Measurements from ENCODE around the gene CTAGE1.
"Not testable (repeated sequence)": the region's sequence is repeated elsewhere in the genome, so short reads cannot be mapped to it uniquely, and the experiment has no call there.

The CTAGE1 gene

GRCh38 chr18:22394428-22394827 is 23.3 kb downstream of the CTAGE1 start:
- in situ Hi-C loops (cut with HindIII; ENCODE audit: low sequenced_read_pairs): no loop called here

GRCh38 chr18:22393164-22393563 is 24.6 kb downstream of the CTAGE1 start:
- in situ Hi-C loops (cut with HindIII; ENCODE audit: low sequenced_read_pairs): not testable (repeated sequence)

- in situ Hi-C loops (cut with HindIII; ENCODE audit: low sequenced_read_pairs): no loop called here
Observed at GRCh38 chr18:22391407-22392345, 26.0 kb downstream of the CTAGE1 start.

GRCh38 chr18:22387787-22388186 is 29.9 kb downstream of the CTAGE1 start:
- in situ Hi-C loops (cut with HindIII; ENCODE audit: low sequenced_read_pairs): no loop called here

- in situ Hi-C loops (cut with HindIII; ENCODE audit: low sequenced_read_pairs): no loop called here
Observed at GRCh38 chr18:22387364-22387763, 30.4 kb downstream of the CTAGE1 start.

GRCh38 chr18:22385718-22386117 is 32.0 kb downstream of the CTAGE1 start:
- in situ Hi-C loops (cut with HindIII; ENCODE audit: low sequenced_read_pairs): no loop called here

GRCh38 chr18:22378672-22379282 is 38.9 kb downstream of the CTAGE1 start:
- in situ Hi-C loops (cut with HindIII; ENCODE audit: low sequenced_read_pairs): no loop called here

GRCh38 chr18:22377769-22378168 is 39.9 kb downstream of the CTAGE1 start:
- in situ Hi-C loops (cut with HindIII; ENCODE audit: low sequenced_read_pairs): no loop called here

- in situ Hi-C loops (cut with HindIII; ENCODE audit: low sequenced_read_pairs): no loop called here
Observed at GRCh38 chr18:22370414-22370813, 47.3 kb downstream of the CTAGE1 start.

- in situ Hi-C loops (cut with HindIII; ENCODE audit: low sequenced_read_pairs): no loop called here
Observed at GRCh38 chr18:22368021-22368420, 49.7 kb downstream of the CTAGE1 start.

GRCh38 chr18:22367303-22367702 is 50.4 kb downstream of the CTAGE1 start:
- in situ Hi-C loops (cut with HindIII; ENCODE audit: low sequenced_read_pairs): no loop called here

GRCh38 chr18:22363867-22364463 is 53.8 kb downstream of the CTAGE1 start:
- in situ Hi-C loops (cut with HindIII; ENCODE audit: low sequenced_read_pairs): no loop called here
